GM19023 (cell line): ENCODE results near the gene BUB3.

Experiments
- ATAC-seq: cut with Tn5 transposase; IDR thresholded peaks from one replicate; pipeline ENCODE4 v1.9.1; 2021; ENCODE audit warnings: mild to moderate bottlenecking, moderate library complexity; ENCODE audit not compliant: unreplicated experiment

Gene BUB3

DNA sequence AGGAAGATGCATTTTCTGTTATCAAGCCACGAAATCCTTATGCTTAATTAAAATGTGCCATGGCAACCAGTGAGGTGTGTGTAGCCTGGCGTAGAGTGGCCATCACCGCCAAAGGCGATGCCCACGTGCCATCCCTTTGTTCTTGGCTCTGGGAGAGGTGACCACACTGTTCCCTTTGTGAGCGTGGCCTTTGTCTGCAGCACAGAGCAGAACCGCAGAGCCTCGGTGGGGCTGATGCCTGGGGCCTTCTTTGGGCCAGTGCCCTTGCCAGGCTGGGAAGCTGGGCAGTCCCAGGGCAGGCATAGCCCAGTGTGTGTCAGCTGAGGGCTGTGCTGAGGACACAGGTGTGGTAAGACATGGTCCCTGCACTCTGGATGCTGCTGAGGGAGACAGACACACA lies 48.3 kb downstream of the BUB3 start:
- no peak for ATAC-seq

DNA sequence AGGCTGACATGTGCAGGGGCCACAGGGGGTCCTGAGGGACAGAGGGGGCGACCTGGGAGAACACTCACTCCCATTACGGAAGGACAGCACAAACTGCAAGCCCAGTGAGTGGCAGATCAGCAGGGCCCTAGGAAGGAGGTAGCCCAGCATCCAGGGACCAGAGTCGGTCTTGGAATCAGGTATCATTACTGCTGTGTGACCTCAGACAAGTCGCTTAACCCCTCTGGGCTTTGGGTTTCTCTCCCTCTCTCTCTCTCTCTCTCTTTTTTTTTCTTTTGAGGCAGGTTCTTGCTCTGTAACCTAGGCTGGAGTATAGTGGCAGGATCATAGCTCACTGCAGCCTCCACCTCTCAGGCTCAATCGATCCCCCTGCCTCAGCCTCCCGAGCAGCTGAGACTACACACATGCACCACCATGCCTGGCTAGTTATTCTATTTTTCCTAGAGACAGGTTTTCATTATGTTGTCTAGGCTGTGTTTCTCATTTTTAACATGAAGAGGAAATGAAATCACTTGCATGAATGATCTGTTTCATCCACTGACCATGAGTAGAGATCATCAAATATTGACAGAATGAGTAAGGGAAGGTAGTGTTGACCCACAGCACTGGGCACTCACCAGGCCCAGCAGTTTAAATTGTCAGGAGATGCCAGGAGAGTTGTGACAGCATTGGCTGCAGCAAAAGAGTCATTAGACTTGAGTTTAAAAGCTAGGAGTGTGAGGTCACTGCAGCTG lies 49.4 kb downstream of the BUB3 start:
- no peak for ATAC-seq

DNA sequence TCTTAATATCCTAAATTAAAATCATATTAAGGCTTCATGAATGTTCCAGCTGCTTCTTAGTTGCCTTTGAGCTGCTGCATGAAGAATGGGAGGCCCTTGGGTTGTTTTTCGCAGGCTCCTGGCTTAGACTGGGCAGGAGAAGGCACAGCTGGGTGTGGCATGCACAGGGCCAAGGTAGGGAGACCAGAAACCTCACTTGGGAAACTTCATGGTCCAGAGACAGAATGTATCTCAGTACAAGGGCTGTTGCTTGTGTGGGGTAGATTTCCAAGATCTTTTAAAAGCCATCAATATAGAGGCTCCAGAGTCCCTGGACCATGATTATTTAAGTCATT lies 49.9 kb downstream of the BUB3 start:
- no peak for ATAC-seq

DNA sequence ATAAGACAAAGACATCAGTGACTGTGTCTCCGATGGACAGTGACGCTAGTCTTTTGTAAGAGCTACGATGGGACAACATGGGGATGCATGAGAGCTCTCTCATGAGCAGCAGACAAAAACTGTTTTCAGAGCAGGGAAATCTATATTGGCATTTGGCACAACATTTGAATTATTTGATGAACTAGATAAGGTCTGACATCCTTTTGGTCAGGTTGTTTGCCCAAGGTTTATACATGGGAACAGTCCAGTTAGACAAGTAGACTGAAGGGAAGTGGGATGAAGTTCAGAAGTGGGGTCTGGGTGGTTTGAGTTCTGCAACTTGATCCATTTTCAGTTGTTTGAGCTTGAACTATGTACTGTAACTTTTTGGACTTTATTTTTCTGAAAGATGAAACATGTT lies 50.8 kb downstream of the BUB3 start:
- ATAC-seq = no peak

DNA sequence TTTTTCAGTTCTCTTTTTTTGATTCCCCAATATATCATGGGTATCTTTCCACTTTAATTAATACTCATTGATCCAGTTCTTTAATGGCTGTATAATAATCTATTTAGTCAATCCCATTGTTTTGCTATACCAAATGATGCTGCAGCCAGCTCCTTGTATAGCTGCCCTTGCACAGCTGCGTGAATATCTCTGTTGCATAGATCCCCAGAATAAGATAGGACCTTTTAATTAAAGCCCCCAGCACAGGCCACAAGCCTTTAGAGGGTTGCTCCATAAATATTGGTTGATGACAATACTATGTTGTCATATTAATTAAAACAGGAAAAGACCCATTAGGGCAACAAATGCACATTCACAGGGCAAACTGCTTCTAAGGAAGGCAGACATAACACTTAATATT lies 57.9 kb downstream of the BUB3 start:
- no peak for ATAC-seq

DNA sequence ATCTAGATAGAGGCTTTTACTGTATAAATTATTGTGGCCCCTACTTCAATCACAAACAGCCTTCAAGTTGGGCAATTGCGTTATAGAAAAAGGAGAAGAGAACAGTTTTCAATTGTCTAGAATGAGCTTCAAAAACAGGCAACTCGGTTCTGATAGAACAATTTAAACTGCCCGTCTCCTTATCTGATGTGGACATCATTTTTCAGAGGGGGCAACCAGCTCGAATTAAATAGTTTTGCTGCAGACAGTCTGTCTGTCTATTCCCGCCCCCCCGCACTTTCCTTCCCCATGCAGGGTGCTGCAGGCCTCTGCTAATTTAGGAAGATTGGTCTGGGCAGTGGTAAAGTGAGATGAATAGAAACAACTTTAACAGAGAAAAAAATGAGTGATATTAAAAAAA lies 58.4 kb downstream of the BUB3 start:
- no peak for ATAC-seq

DNA sequence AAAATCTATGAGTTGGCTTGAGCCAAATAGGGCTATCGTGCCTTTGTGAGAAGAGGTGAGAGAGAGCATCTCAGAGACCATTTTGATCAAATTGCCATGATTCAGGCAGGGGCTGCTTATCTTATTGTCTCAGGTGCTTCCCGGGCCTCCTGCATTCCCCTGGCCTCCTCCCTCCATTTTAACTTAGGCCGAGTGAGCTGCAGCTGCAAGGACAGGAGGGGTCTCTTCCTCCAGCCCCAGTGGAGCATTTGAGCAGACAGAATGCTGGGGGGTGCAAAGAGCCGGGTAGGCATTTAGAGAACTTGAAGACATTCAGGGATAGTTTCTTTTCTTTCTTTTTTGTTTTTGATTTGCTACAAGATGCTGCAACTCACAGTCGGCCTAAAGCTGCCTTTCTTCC lies 59.0 kb downstream of the BUB3 start:
- ATAC-seq = no peak
